Gastrocnemius medialis (tissue), 4 donors: ENCODE measurements around the gene USP31.

ENCODE experiments used
- CTCF ChIP-seq, 5 experiments: fragments of 450-650 bp in 3 of 5; fragments of 200-600 bp in 2 of 5; sonication (generic) in 2 of 5; IDR thresholded peaks in 4 of 5; conservative IDR thresholded peaks in 1 of 5; 1 replicate in 4 of 5; 2 replicates in 1 of 5; pipeline ENCODE4 v1.5.1; 2016 to 2019; ENCODE audit warnings: antibody characterized with exemption in 5 of 5, mild to moderate bottlenecking in 3 of 5, moderate library complexity in 3 of 5
- POLR2A ChIP-seq, 2 donors: fragments of 450-650 bp; IDR thresholded peaks; one replicate each; pipeline ENCODE4 v1.6.1; 2017; ENCODE audit warnings: antibody characterized with exemption in 2 of 2, mild to moderate bottlenecking in 2 of 2, moderate library complexity in 2 of 2

GRCh38 chr16:23085949-23086348 is 63.3 kb downstream of the USP31 start:
- TF ChIP-seq CTCF (IDR thresholded peaks at IDR 0.05 in 4 of 5, conservative IDR thresholded peaks at IDR 0.05 in 1 of 5) (no peak), POLR2A (IDR thresholded peaks at IDR 0.05) (no peak)
